Breast epithelium (tissue), 3 donors: ENCODE measurements around the gene ASXL3.

Source experiments
- POLR2AphosphoS5 ChIP-seq, 3 donors: sonication (generic); formaldehyde crosslinking; IDR thresholded peaks; one replicate each; pipeline ENCODE4 v1.6.1; 2017; ENCODE audit warnings: antibody characterized with exemption in 3 of 3
- TF ChIP-seq, protein P1 (sequence below), 3 donors: fragments of 450-650 bp; IDR thresholded peaks; one replicate each; pipeline ENCODE4 v1.5.1; 2016 to 2017; ENCODE audit warnings: antibody characterized with exemption in 3 of 3, mild to moderate bottlenecking in 3 of 3, moderate library complexity in 3 of 3

DNA sequence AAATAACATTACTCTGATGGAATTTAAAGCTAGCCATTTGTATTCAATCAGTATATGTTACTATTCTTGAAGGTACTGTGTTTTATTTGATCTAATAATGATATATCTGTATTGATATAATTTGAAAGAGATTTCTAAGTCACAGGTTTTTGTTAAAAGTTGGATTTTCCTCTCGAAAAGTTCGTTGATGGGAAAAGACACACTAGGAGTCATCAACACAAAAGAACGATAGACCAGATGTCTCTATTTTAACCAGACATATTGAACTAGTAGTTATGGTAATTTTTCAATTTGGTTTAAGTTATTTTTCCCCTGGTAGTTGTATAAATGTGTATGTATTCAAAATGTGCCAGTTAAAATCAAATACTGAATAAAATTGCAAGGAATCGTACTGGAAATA, 2.5 kb downstream of the ASXL3 start:
- TF ChIP-seq, protein P1, sequence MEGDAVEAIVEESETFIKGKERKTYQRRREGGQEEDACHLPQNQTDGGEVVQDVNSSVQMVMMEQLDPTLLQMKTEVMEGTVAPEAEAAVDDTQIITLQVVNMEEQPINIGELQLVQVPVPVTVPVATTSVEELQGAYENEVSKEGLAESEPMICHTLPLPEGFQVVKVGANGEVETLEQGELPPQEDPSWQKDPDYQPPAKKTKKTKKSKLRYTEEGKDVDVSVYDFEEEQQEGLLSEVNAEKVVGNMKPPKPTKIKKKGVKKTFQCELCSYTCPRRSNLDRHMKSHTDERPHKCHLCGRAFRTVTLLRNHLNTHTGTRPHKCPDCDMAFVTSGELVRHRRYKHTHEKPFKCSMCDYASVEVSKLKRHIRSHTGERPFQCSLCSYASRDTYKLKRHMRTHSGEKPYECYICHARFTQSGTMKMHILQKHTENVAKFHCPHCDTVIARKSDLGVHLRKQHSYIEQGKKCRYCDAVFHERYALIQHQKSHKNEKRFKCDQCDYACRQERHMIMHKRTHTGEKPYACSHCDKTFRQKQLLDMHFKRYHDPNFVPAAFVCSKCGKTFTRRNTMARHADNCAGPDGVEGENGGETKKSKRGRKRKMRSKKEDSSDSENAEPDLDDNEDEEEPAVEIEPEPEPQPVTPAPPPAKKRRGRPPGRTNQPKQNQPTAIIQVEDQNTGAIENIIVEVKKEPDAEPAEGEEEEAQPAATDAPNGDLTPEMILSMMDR (IDR thresholded peaks at IDR 0.05): no peak
- no peak for TF ChIP-seq POLR2AphosphoS5 (IDR thresholded peaks at IDR 0.05)
